Measurements from ENCODE around the gene UBC.
"Not testable (repeated sequence)": the region's sequence is repeated elsewhere in the genome, so short reads cannot be mapped to it uniquely, and the experiment has no call there.

UBC gene

GRCh38 chr12:124884587-124885438 lies 29.6 kb downstream of the UBC start:
- DNase-seq (ENCODE audit: low read depth), result no peak

- no peak for DNase-seq (ENCODE audit: low read depth)
Measured at GRCh38 chr12:124883263-124884130, 31.0 kb downstream of the UBC start.

GRCh38 chr12:124881123-124881522 lies 33.3 kb downstream of the UBC start:
- DNase-seq (ENCODE audit: low read depth), result no peak

GRCh38 chr12:124880335-124880734 lies 34.1 kb downstream of the UBC start:
- DNase-seq (ENCODE audit: low read depth), result not testable (repeated sequence)

- no peak for DNase-seq (ENCODE audit: low read depth)
Measured at GRCh38 chr12:124878795-124879516, 35.5 kb downstream of the UBC start.

- no peak for DNase-seq (ENCODE audit: low read depth)
Measured at GRCh38 chr12:124877423-124877822, 37.0 kb downstream of the UBC start.

GRCh38 chr12:124876171-124876570 lies 38.3 kb downstream of the UBC start:
- DNase-seq (ENCODE audit: low read depth), result no peak

GRCh38 chr12:124875803-124876132 lies 38.7 kb downstream of the UBC start:
- DNase-seq (ENCODE audit: low read depth), result no peak

GRCh38 chr12:124874988-124875802 lies 39.3 kb downstream of the UBC start:
- DNase-seq (ENCODE audit: low read depth), result no peak

GRCh38 chr12:124874188-124874587 lies 40.3 kb downstream of the UBC start:
- no peak for DNase-seq (ENCODE audit: low read depth)

- no peak for DNase-seq (ENCODE audit: low read depth)
Measured at GRCh38 chr12:124872068-124872719, 42.3 kb downstream of the UBC start.

- no peak for DNase-seq (ENCODE audit: low read depth)
Measured at GRCh38 chr12:124871297-124871696, 43.2 kb downstream of the UBC start.

- no peak for DNase-seq (ENCODE audit: low read depth)
Measured at GRCh38 chr12:124870515-124870914, 43.9 kb downstream of the UBC start.

GRCh38 chr12:124869059-124869665 lies 45.3 kb downstream of the UBC start:
- DNase-seq (ENCODE audit: low read depth), result no peak

GRCh38 chr12:124868252-124869058 lies 46.0 kb downstream of the UBC start:
- no peak for DNase-seq (ENCODE audit: low read depth)

- DNase-seq (ENCODE audit: low read depth), result no peak
Measured at GRCh38 chr12:124867401-124867930, 47.0 kb downstream of the UBC start.

GRCh38 chr12:124866883-124867400 lies 47.5 kb downstream of the UBC start:
- DNase-seq (ENCODE audit: low read depth), result no peak

GRCh38 chr12:124866195-124866882 lies 48.1 kb downstream of the UBC start:
- DNase-seq (ENCODE audit: low read depth), result no peak

- no peak for DNase-seq (ENCODE audit: low read depth)
Measured at GRCh38 chr12:124865728-124866127, 48.7 kb downstream of the UBC start.

Data from stimulated activated CD8-positive, alpha-beta memory T cell treated with anti-CD3 and anti-CD28 coated beads, Interleukin-12 subunit alpha, Interleukin-12 subunit beta, amount 100 ng/mL, for 1 hour (primary cell).